ENCODE measurements around the gene TCHP. TPM values are rescaled to one million over a fixed set of nuclear protein-coding genes. Genes with fewer than 3 reads are reported as not detected.
"Not testable (repeated sequence)": the region's sequence is repeated elsewhere in the genome, so short reads cannot be mapped to it uniquely, and the experiment has no call there.

Gene TCHP
- total RNA-seq, 4 donors from 2014 or later: 23.9 to 120 (median 36.3) TPM

DNA sequence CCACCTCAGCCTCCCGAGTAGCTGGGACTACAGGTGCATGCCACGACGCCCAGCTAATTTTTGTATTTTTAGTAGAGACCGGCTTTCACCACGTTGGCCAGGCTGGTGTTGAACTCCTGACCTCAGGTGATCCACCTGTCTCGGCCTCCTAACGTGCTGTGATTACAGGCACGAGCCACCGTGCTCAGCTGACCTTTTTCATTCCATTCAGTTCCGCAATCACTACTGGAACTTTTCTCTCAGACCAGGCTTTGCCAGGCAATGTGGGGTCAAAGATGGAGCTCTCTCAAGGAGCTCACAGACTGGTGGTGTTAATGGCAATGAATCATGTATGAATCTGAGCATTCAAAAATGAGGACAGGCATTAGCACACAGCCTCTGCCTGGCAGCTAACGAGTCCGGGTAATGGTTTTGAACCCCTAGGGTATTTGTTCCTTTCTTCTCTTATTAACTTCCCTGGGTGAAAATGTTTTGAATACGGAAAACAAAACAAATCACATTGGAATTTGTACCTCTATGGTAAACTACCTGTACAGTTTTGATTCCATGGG is 9.4 kb upstream of the TCHP start:
- Histone ChIP-seq H3K27me3 (no peaks in the 10 kb centered on the region), H3K27ac (no peak overlapping the region), H3K4me3 (no peak overlapping the region), H3K36me3 (no peaks in the 10 kb centered on the region), H3K9me3 (no peaks in the 10 kb centered on the region), H3K4me1 (peaks cover 0 to 7% (median 2%) of the 10 kb centered on the region in 4 donors)
- TF ChIP-seq, protein P1, sequence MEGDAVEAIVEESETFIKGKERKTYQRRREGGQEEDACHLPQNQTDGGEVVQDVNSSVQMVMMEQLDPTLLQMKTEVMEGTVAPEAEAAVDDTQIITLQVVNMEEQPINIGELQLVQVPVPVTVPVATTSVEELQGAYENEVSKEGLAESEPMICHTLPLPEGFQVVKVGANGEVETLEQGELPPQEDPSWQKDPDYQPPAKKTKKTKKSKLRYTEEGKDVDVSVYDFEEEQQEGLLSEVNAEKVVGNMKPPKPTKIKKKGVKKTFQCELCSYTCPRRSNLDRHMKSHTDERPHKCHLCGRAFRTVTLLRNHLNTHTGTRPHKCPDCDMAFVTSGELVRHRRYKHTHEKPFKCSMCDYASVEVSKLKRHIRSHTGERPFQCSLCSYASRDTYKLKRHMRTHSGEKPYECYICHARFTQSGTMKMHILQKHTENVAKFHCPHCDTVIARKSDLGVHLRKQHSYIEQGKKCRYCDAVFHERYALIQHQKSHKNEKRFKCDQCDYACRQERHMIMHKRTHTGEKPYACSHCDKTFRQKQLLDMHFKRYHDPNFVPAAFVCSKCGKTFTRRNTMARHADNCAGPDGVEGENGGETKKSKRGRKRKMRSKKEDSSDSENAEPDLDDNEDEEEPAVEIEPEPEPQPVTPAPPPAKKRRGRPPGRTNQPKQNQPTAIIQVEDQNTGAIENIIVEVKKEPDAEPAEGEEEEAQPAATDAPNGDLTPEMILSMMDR (IDR thresholded peaks at IDR 0.05): no peak
- no peak for TF ChIP-seq POLR2A (IDR thresholded peaks at IDR 0.05)
- no peak for DNase-seq

DNA sequence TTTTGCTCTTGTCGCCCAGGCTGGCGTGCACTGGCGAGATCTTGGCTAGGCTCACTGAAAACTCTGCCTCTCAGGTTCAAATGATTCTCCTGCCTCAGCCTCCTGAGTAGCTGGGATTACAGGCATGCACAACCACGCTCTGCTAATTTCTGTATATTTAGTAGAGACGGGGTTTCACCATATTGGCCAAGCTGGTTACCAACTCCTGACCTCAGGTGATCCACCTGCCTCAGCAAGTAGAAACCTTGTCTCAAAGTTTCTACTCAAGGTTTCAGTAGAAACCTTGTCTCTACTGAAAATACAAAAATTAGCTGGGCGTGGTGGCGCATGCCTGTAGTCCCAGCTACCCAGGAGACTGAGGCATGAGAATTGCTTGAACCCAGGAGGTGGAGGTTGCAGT is 8.3 kb upstream of the TCHP start:
- not testable (repeated sequence) for H3K9me3 ChIP-seq, H3K4me1 ChIP-seq, H3K27me3 ChIP-seq, H3K4me3 ChIP-seq, H3K27ac ChIP-seq, H3K36me3 ChIP-seq, DNase-seq

DNA sequence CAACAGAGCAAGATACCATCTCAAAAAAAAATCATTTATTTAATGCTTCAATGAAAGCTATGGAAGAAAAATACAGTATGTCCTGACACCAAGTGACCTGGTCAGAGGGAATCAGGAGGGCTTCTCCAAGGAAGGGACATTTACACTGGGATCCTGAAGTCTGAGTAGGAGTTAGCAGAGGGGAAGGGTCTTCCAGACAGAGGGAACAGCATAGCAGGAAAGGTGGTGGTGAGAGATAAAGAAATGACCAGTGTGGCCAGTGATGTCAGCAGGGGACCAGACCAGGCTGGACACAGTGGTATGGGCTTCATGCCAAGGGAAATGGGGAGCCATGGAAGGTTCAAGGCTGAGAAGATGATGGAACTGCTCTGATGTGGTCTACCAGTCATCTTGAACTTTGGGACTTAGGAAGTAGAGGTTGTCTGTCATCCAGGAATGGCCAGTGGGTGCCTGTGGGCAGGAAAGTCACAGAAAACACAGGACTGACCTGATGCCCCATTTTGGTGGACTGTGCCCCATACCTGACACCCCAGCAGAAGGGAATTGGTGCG is 7.8 kb upstream of the TCHP start:
- TF ChIP-seq, protein P1 (IDR thresholded peaks at IDR 0.05): no peak
- TF ChIP-seq POLR2A (IDR thresholded peaks at IDR 0.05): no peak
- no peak for DNase-seq
- Histone ChIP-seq H3K27me3 (no peaks in the 10 kb centered on the region), H3K9me3 (no peaks in the 10 kb centered on the region), H3K27ac (peak overlapping the region in 1 of 4 donors; percentile 38), H3K36me3 (no peaks in the 10 kb centered on the region), H3K4me3 (no peak overlapping the region), H3K4me1 (peaks cover 0 to 7% (median 2%) of the 10 kb centered on the region in 4 donors)

DNA sequence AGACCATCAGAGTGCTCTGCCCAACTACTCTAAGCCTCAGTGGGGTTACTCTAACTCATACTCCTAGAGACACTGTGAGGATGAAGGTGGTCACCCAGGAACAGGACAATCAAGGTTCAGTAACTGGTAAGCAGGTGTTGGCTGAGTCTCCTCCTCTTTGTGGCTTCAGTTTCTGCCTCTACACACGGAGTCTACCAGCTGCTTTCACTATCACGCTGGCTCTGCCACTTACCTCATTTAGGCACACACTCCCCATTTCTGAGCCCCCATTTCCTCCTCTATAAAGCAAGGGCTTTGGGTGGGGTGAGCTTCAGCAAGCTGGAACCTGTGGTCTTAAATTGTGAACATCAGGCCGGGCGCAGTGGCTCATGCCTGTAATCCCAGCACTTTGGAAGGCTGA is 7.3 kb upstream of the TCHP start:
- peak in 1 of 3 donors; percentile 28 for DNase-seq
- Histone ChIP-seq H3K27ac (peak overlapping the region in 1 of 4 donors; percentile 38), H3K27me3 (no peaks in the 10 kb centered on the region)

DNA sequence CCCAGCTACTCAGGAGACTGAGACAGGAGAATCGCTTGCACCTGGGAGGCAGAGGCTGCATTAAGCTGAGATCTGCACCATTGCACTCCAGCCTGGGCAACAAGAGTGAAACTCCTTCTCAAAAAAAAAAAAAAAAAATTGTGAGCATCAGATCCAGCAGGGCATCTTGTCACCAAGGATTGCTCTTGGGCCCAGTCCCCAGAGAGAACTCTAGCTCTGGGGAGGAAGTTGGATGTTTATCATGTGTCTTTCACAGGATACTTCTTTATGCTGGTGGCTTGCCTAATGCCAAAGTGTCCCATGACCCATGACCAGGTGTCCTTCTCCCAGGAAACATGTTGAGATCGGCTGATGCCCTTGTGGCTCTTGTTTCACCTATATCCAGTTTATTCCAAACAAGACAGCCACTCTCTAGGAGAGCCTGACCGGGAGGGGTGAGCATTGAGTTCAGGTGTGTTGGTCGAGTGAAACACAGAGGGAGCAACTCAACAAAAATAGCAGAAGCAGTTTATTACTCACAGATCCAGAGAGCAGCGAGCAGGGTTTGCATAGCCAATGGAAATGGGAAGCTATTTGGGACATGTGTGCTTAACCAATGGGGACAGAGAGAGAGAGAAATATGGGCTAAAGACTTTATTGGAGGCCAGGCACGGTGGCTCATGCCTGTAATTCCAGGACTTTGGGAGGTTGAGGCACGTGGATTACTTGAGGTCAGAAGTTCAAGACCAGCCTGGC is 6.6 kb upstream of the TCHP start:
- H3K4me1 ChIP-seq: peaks cover 0 to 4% (median under 1%) of the 10 kb centered on the region in 4 donors
- no peak overlapping the region for H3K4me3 ChIP-seq
- H3K27me3 ChIP-seq: no peaks in the 10 kb centered on the region
- H3K27ac ChIP-seq: peak overlapping the region in 1 of 4 donors; percentile 13
- H3K36me3 ChIP-seq: no peaks in the 10 kb centered on the region
- no peaks in the 10 kb centered on the region for H3K9me3 ChIP-seq
- TF ChIP-seq, protein P1 (IDR thresholded peaks at IDR 0.05): no peak
- no peak for TF ChIP-seq POLR2A (IDR thresholded peaks at IDR 0.05)
- DNase-seq: no peak

More for the DNA sequence above, 7.3 kb upstream of the TCHP start:
- Histone ChIP-seq H3K9me3 (no peaks in the 10 kb centered on the region), H3K4me1 (peaks cover 0 to 7% (median 2%) of the 10 kb centered on the region in 4 donors), H3K4me3 (no peak overlapping the region), H3K36me3 (no peaks in the 10 kb centered on the region)
- TF ChIP-seq POLR2A (IDR thresholded peaks at IDR 0.05): no peak
- TF ChIP-seq, protein P1 (IDR thresholded peaks at IDR 0.05): no peak

DNA sequence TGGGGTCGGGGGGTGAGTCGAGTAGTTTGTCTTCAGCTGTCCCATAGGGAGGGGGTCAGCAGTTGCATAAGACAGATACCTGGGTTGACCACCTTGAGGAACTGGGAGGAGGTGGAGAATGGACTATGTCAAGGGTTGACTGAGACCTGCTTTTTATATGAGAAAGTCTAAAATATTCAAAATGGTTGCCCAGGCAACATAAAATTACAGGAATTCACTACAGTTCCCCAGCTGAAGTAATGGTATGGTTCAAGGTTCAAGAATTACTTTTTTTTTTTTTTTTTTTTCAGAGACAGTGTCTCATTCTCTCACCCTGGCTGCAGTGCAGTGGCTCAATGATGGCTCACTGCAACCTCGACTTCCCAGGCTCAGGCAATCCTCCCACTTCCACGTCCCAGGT is 5.1 kb upstream of the TCHP start:
- Histone ChIP-seq H3K4me1 (no peaks in the 10 kb centered on the region), H3K27ac (no peak overlapping the region), H3K27me3 (no peaks in the 10 kb centered on the region), H3K4me3 (no peak overlapping the region), H3K36me3 (no peaks in the 10 kb centered on the region), H3K9me3 (no peaks in the 10 kb centered on the region)
- TF ChIP-seq, protein P1 (IDR thresholded peaks at IDR 0.05): no peak
- TF ChIP-seq POLR2A (IDR thresholded peaks at IDR 0.05): no peak
- DNase-seq: no peak

Measured in Peyer's patch (tissue), 4 donors.